HK-2 (cell line): ENCODE results near the gene TMEM187.
"Not testable (repeated sequence)": the region's sequence is repeated elsewhere in the genome, so short reads cannot be mapped to it uniquely, and the experiment has no call there.

Experiments used
- DNase-seq: peaks from one replicate; pipeline ENCODE4 v3.0.0-alpha.2; 2018; ENCODE audit not compliant: unreplicated experiment

The TMEM187 gene

GRCh38 chrX:153971450-153972367 is 845 bp upstream of the TMEM187 start, which contains the start of gene HCFC1:
Gene HCFC1 (minus strand): TSS chrX:153971818. CDS start chrX:153970840, 978 bp downstream.
- DNase-seq = peak; percentile 89

- DNase-seq = no peak
Observed at GRCh38 chrX:153973127-153974002, 811 bp downstream of the TMEM187 start.

DNA sequence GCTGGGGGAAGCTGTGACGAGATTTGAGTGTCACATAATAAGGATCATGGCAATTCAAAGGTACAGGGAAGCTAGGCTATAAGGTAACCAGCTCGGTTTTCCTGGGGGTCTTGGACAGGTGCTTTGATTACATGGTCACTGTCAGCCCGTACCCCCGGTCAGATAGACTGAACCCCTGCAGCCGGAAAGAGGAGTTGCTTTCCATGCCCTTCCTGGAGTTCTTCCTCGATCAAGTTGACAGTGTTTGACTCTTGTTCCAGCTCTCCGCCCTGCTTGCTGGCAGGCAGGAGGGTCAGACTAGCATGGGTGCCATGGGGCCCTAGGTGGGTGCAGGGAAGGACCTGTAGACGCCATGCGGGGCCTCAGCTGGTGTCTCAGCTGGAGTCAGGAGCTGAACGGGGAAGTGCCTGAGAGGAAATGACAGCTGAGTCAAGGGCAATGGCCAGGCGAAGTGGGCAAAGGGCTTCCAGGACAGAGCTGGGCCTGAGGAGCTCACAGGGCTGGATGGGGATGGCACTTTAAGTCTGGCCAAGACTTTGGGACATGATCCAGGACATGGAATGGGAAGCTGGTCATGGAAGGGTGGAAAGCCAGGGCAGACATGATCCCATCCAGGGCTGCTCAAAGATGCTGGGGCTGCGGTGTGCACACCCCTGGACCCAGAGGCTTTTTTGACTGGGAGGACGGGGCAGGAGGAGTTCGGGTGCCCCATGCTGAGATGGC is 1.6 kb downstream of the TMEM187 start:
- no peak for DNase-seq

DNA sequence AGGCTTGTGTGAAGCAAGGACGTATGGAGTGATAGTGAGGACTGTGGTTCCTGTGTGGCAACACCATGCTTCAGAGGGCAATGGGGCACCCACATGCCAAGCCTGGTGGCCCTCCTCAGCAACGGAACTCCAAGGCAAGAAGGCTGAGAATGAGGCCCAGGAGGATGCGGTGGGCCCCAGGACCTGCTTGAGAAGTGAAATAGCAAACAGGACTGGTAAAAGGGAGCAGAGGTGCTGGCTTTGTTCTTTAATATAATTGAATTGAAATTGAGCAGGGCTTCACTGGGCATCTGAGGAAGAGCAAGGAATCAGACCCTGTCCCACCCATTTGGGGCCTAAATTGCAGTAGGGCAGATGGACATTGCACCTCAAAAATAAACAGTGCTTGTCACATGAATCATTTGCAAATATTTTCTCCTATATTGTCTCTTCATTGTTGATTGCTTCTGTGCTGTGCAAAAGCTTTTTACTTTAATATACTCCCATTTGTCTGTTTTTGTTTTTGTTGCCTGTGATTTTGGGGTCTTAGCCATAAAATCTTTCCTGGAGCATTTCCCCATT is 2.3 kb downstream of the TMEM187 start:
- no peak for DNase-seq

- not testable (repeated sequence) for DNase-seq
Observed at GRCh38 chrX:153980394-153980793, 7.8 kb downstream of the TMEM187 start.

- DNase-seq = no peak
Observed at GRCh38 chrX:153981231-153981630, 8.7 kb downstream of the TMEM187 start.

DNA sequence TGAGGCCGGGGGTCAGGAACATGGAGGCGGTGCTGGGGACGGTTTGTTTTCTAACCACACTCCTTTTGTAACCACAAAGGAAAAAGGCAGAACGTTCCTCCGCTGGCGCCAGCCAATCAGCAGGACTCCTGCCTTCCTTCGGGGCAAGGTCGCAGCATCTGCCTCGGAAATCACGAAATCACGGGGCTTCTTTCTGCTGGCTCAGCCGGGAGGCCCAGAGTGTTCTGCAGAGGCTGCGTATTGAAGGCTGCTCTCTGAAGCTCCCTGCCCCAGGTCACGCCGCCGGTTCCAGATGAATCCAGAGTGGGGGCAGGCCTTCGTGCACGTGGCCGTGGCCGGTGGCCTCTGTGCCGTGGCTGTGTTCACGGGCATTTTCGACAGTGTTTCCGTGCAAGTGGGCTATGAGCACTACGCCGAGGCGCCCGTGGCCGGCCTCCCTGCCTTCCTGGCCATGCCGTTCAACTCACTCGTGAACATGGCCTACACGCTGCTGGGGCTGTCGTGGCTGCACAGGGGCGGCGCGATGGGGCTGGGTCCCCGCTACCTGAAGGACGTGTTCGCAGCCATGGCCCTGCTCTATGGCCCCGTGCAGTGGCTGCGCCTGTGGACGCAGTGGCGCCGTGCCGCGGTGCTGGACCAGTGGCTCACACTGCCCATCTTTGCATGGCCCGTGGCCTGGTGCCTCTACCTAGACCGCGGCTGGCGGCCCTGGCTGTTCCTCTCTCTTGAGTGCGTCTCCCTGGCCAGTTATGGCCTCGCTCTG is 9.4 kb downstream of the TMEM187 start:
- DNase-seq = no peak

- DNase-seq = no peak
Observed at GRCh38 chrX:153983321-153983801, 10.8 kb downstream of the TMEM187 start.

GRCh38 chrX:153984351-153985178 is 12.0 kb downstream of the TMEM187 start:
- no peak for DNase-seq

- DNase-seq = no peak
Observed at GRCh38 chrX:153988493-153988892, 15.9 kb downstream of the TMEM187 start.

GRCh38 chrX:153989973-153990655 is 17.6 kb downstream of the TMEM187 start:
- DNase-seq = no peak

- no peak for DNase-seq
Observed at GRCh38 chrX:153991013-153991580, 18.5 kb downstream of the TMEM187 start.

GRCh38 chrX:153992180-153992579 is 19.6 kb downstream of the TMEM187 start:
- DNase-seq = no peak

GRCh38 chrX:153993079-153993478 is 20.5 kb downstream of the TMEM187 start:
- DNase-seq = no peak

- DNase-seq = no peak
Observed at GRCh38 chrX:153993978-153994377, 21.4 kb downstream of the TMEM187 start.

GRCh38 chrX:153994398-153994797 is 21.8 kb downstream of the TMEM187 start:
- DNase-seq = not testable (repeated sequence)

GRCh38 chrX:153995504-153995903 is 22.9 kb downstream of the TMEM187 start:
- no peak for DNase-seq

DNA sequence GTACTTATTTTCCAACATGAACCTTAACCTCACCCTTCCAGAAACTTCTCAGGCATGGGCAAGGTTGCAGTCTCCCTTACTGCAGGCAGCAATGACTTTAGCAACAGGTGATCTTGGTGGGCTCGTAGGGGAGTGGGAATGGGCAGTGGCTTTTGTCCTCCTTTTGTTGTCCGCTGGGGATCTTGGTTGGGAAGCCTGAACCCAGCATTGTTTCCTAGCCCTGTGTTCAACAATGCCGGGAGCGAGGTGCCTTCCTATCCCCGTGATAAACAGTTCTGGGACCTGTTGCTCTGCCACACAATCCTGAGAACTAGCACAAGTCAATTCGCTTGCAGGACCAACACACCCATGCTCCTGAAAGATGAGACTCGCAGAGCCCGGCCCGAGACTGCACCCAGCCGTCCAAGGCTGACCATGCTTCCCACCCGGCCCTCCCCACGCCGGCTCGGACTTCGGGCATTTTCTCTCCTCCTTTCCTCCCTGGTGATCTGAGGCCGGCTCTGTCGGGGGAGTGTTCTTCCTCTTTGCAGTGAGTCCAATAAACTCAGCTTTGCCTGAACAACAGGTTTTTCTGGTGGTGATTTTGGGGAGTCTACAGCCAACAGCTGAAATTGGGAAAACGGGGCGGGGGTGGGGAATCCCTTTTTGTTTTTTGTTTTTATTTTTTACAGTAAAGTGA is 26.9 kb downstream of the TMEM187 start:
- DNase-seq = no peak
